Measurements from ENCODE around the gene GRIN3B. TPM values are rescaled to one million over a fixed set of nuclear protein-coding genes. Genes with fewer than 3 reads are reported as not detected.

GRIN3B gene
- total RNA-seq, 6 donors from 2014 or later = 0.06 to 18.9 (median 5.6) TPM

DNA sequence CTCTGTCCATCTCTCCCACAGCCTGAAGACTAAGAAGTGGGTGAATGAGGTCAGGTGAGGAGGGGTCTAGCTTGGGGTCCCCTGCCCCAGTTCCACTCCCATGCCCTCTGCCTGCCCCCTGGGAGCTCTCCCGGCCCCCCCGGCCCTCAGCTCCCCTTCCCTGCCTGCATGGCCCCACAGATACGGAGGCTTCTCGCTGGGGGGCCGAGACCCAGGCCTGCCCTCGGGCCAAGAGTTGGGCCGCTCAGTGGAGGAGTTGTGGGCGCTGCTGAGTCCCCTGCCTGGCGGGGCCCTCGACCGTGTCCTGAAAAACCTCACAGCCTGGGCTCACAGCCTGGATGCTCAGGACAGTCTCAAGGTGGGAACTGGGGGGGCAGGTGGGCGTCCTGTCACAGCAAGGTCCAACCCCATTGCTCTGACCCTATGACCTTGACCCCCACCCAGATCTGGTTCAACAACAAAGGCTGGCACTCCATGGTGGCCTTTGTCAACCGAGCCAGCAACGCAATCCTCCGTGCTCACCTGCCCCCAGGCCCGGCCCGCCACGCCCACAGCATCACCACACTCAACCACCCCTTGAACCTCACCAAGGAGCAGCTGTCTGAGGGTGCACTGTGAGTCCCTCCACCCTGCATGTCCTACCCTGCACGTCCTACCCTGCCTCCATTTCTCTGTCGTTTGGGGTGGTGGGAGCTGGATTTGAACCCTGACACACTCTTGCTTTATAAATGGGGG is 55.8 kb downstream of the GRIN3B start:
- peak in 1 of 2 donors; percentile 62 for DNase-seq
- Histone ChIP-seq H3K27me3 (no peaks in the 10 kb centered on the region), H3K9me3 (peaks cover 17 to 28% (median 22%) of the 10 kb centered on the region in 4 donors), H3K4me1 (no peaks in the 10 kb centered on the region), H3K4me3 (no peak overlapping the region), H3K36me3 (peaks cover 0 to 23% (median 3%) of the 10 kb centered on the region in 4 donors), H3K27ac (no peak overlapping the region)
- TF ChIP-seq POLR2AphosphoS5 (IDR thresholded peaks at IDR 0.05) (no peak), POLR2A (IDR thresholded peaks at IDR 0.05) (no peak), EP300 (IDR thresholded peaks at IDR 0.05) (no peak)
- no peak for ATAC-seq (ENCODE audit: low FRiP score in 2 of 2)
- 97 to 98% methylated on average over 9 to 18 of the region's 20 CpGs for WGBS, 2 donors

GRCh38 chr19:1057176-1057855 is 57.1 kb downstream of the GRIN3B start:
- no peak for TF ChIP-seq POLR2AphosphoS5 (IDR thresholded peaks at IDR 0.05)
- TF ChIP-seq, protein P1, sequence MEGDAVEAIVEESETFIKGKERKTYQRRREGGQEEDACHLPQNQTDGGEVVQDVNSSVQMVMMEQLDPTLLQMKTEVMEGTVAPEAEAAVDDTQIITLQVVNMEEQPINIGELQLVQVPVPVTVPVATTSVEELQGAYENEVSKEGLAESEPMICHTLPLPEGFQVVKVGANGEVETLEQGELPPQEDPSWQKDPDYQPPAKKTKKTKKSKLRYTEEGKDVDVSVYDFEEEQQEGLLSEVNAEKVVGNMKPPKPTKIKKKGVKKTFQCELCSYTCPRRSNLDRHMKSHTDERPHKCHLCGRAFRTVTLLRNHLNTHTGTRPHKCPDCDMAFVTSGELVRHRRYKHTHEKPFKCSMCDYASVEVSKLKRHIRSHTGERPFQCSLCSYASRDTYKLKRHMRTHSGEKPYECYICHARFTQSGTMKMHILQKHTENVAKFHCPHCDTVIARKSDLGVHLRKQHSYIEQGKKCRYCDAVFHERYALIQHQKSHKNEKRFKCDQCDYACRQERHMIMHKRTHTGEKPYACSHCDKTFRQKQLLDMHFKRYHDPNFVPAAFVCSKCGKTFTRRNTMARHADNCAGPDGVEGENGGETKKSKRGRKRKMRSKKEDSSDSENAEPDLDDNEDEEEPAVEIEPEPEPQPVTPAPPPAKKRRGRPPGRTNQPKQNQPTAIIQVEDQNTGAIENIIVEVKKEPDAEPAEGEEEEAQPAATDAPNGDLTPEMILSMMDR (IDR thresholded peaks at IDR 0.05) = peak in 3 of 6 experiments; percentile 5 to 31 (median 25)
- TF ChIP-seq EP300 (IDR thresholded peaks at IDR 0.05) = no peak
- TF ChIP-seq POLR2A (IDR thresholded peaks at IDR 0.05) = no peak
- Histone ChIP-seq H3K9me3 (peaks cover 17 to 28% (median 22%) of the 10 kb centered on the region in 4 donors), H3K4me1 (no peaks in the 10 kb centered on the region), H3K27me3 (no peaks in the 10 kb centered on the region), H3K4me3 (no peak overlapping the region), H3K36me3 (peaks cover 0 to 23% (median 3%) of the 10 kb centered on the region in 4 donors), H3K27ac (no peak overlapping the region)
- WGBS, 2 donors = 47 to 48% methylated on average over 3 of the region's 3 CpGs
- DNase-seq = no peak
- peak in 1 of 2 donors; percentile 37 for ATAC-seq (ENCODE audit: low FRiP score in 2 of 2)

DNA sequence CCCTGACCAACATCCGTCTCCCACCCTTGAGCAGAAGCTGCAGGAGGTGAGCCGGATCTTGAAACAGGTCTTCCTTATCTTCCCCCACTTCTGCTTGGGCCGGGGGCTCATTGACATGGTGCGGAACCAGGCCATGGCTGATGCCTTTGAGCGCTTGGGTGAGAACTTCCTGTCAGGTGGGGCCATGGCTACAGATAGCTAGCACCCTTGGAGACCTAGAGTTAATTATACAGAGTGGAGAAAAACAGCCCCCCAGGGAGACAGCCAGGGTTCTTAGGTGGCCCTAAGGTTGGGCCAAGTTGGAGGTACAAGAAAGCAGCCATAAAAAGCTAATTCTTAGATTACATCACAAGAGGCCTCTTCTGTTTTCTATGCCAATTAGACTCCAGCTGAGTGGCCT is 57.9 kb downstream of the GRIN3B start:
- WGBS, 2 donors = 95% methylated on average over 5 of the region's 5 CpGs
- Histone ChIP-seq H3K36me3 (peaks cover 0 to 23% (median 3%) of the 10 kb centered on the region in 4 donors), H3K9me3 (peaks cover 17 to 28% (median 22%) of the 10 kb centered on the region in 4 donors), H3K27ac (no peak overlapping the region), H3K4me3 (no peak overlapping the region), H3K27me3 (no peaks in the 10 kb centered on the region), H3K4me1 (no peaks in the 10 kb centered on the region)
- no peak for TF ChIP-seq EP300 (IDR thresholded peaks at IDR 0.05)
- no peak for TF ChIP-seq POLR2AphosphoS5 (IDR thresholded peaks at IDR 0.05)
- no peak for TF ChIP-seq POLR2A (IDR thresholded peaks at IDR 0.05)
- TF ChIP-seq, protein P1 (IDR thresholded peaks at IDR 0.05) = no peak
- no peak for ATAC-seq (ENCODE audit: low FRiP score in 2 of 2)
- no peak for DNase-seq

Small RNA genes lying within 50 kb of the gene (small RNA-seq; reads per million reads assigned to genes)
- gene RNU6-2 = 0 to 0.49 (median 0.10) reads per million in 4 donors

Other genes starting within 250 kb of the GRIN3B start
- 10 to 100 TPM; 22.5 to 51.5 (median 37.5) TPM for gene MISP, start 249.3 kb upstream of the GRIN3B start, total RNA-seq
- 100 to 1,000 TPM; 122 to 270 (median 219) TPM for gene PTBP1, start 203.0 kb upstream of the GRIN3B start, total RNA-seq
- gene PLPPR3, start 178.5 kb upstream of the GRIN3B start, total RNA-seq = 10 to 100 TPM in 1 of 6 donors, 1 to 10 TPM in 4, under 1 TPM in 1; 0.63 to 14.2 (median 5.6) TPM
- gene AZU1, start 172.6 kb upstream of the GRIN3B start, total RNA-seq = 10 to 100 TPM in 1 of 6 donors, 1 to 10 TPM in 5; 2.0 to 13.6 (median 5.3) TPM
- gene PRTN3, start 159.4 kb upstream of the GRIN3B start, total RNA-seq = 1 to 10 TPM in 2 of 6 donors, not detected in 4; 1.1 to 9.4 TPM
- gene ELANE, start 148.1 kb upstream of the GRIN3B start, total RNA-seq = 10 to 100 TPM in 1 of 6 donors, 1 to 10 TPM in 2, under 1 TPM in 2, not detected in 1; 0.69 to 11.9 (median 1.3) TPM
- 100 to 1,000 TPM; 101 to 393 (median 259) TPM for gene CFD, start 140.8 kb upstream of the GRIN3B start, total RNA-seq
- gene MED16, start 107.2 kb upstream of the GRIN3B start, total RNA-seq = 100 to 1,000 TPM in 2 of 6 donors, 10 to 100 TPM in 4; 33.5 to 110 (median 62.1) TPM
- not detected for gene RNU6-9, start 106.9 kb upstream of the GRIN3B start, total RNA-seq
- gene R3HDM4, start 87.2 kb upstream of the GRIN3B start, total RNA-seq = 10 to 100 TPM; 39.6 to 71.2 (median 63.3) TPM
- gene KISS1R, start 83.1 kb upstream of the GRIN3B start, total RNA-seq = not detected
- 10 to 100 TPM in 4 of 6 donors, 1 to 10 TPM in 2; 7.1 to 54.5 (median 19.2) TPM for gene ARID3A, start 74.4 kb upstream of the GRIN3B start, total RNA-seq
- gene WDR18, start 16.1 kb upstream of the GRIN3B start, total RNA-seq = 100 to 1,000 TPM in 1 of 6 donors, 10 to 100 TPM in 5; 29.2 to 122 (median 38.6) TPM
- gene TMEM259, start 20.7 kb downstream of the GRIN3B start, total RNA-seq = 100 to 1,000 TPM; 143 to 643 (median 208) TPM
- gene RNU6-2, start 21.1 kb downstream of the GRIN3B start, total RNA-seq = not detected
- 100 to 1,000 TPM in 5 of 6 donors, 10 to 100 TPM in 1; 98.1 to 262 (median 164) TPM for gene CNN2, start 26.2 kb downstream of the GRIN3B start, total RNA-seq
- gene ABCA7, start 39.7 kb downstream of the GRIN3B start, total RNA-seq = 100 to 1,000 TPM in 2 of 6 donors, 10 to 100 TPM in 4; 34.1 to 224 (median 58.2) TPM
- gene ARHGAP45, start 66.7 kb downstream of the GRIN3B start, total RNA-seq = 100 to 1,000 TPM in 4 of 6 donors, 10 to 100 TPM in 2; 91.6 to 332 (median 123) TPM
- 100 to 1,000 TPM in 4 of 6 donors, 10 to 100 TPM in 2; 50.0 to 176 (median 103) TPM for gene POLR2E, start 95.0 kb downstream of the GRIN3B start, total RNA-seq
- 100 to 1,000 TPM; 370 to 717 (median 484) TPM for gene GPX4, start 103.6 kb downstream of the GRIN3B start, total RNA-seq
- 100 to 1,000 TPM in 4 of 6 donors, 10 to 100 TPM in 2; 44.8 to 159 (median 106) TPM for gene SBNO2, start 173.8 kb downstream of the GRIN3B start, total RNA-seq
- 100 to 1,000 TPM in 1 of 6 donors, 10 to 100 TPM in 5; 50.2 to 168 (median 63.2) TPM for gene STK11, start 205.4 kb downstream of the GRIN3B start, total RNA-seq
- gene CBARP, start 237.6 kb downstream of the GRIN3B start, total RNA-seq = 1 to 10 TPM in 3 of 6 donors, under 1 TPM in 1, not detected in 2; 0.30 to 1.8 (median 1.0) TPM
- gene ATP5F1D, start 241.3 kb downstream of the GRIN3B start, total RNA-seq = 100 to 1,000 TPM in 3 of 6 donors, 10 to 100 TPM in 3; 56.0 to 187 (median 113) TPM
- gene MIDN, start 248.2 kb downstream of the GRIN3B start, total RNA-seq = 100 to 1,000 TPM in 2 of 6 donors, 10 to 100 TPM in 4; 33.5 to 176 (median 75.9) TPM